Progenitor cell of endocrine pancreas (in vitro differentiated cells): ENCODE measurements around the gene ADGRG4. TPM values are rescaled to one million over a fixed set of nuclear protein-coding genes. Genes with fewer than 3 reads are reported as not detected.

ENCODE experiments used
- DNase-seq: peaks from one replicate; pipeline ENCODE4 v3.0.0; 2021; ENCODE audit warnings: low spot score; ENCODE audit not compliant: unreplicated experiment
- H3K27ac Mint-ChIP-seq: 2 replicates; pipeline ENCODE4 v1.8.0; 2021; ENCODE audit warnings: mild to moderate bottlenecking, moderate library complexity, mixed read lengths
- H3K27me3 Mint-ChIP-seq: 2 replicates; pipeline ENCODE4 v1.8.0; 2021; ENCODE audit warnings: mixed read lengths
- H3K36me3 Mint-ChIP-seq: 2 replicates; pipeline ENCODE4 v1.8.0; 2022; ENCODE audit warnings: mixed read lengths; ENCODE audit not compliant: insufficient read depth
- H3K4me1 Mint-ChIP-seq: 2 replicates; pipeline ENCODE4 v1.8.0; 2021; ENCODE audit warnings: low read depth, mixed read lengths
- H3K4me3 Mint-ChIP-seq: 2 replicates; pipeline ENCODE4 v1.8.0; 2021; ENCODE audit warnings: low read depth, mild to moderate bottlenecking, moderate library complexity, mixed read lengths
- H3K9me3 Mint-ChIP-seq: 2 replicates; pipeline ENCODE4 v1.8.0; 2021; ENCODE audit warnings: low read depth, mixed read lengths
- CTCF ChIP-seq: fragments of 200-600 bp; sonication (generic); IDR thresholded peaks from one replicate; pipeline ENCODE4 v1.5.0; 2021; ENCODE audit warnings: antibody characterized with exemption, mild to moderate bottlenecking; ENCODE audit not compliant: unreplicated experiment
- total RNA-seq: library from RNA; stranded (reverse); gene quantifications from 2 replicates; pipeline ENCODE4 v1.2.1, GENCODE V29; 2021

ADGRG4 gene
- total RNA-seq, 1 donor from 2014 or later: 2.7 TPM

GRCh38 chrX:136318156-136318555 lies 17.4 kb downstream of the ADGRG4 start:
- no peak for TF ChIP-seq CTCF
- Mint-ChIP-seq H3K27me3 (no peaks in the 10 kb centered on the region), H3K4me3 (no peak overlapping the region)

GRCh38 chrX:136318895-136319597 lies 18.3 kb downstream of the ADGRG4 start:
- Mint-ChIP-seq H3K27ac (no peak overlapping the region), H3K36me3 (no peaks in the 10 kb centered on the region), H3K4me3 (no peak overlapping the region), H3K4me1 (no peaks in the 10 kb centered on the region), H3K9me3 (peaks cover 5% of the 10 kb centered on the region), H3K27me3 (no peaks in the 10 kb centered on the region)
- no peak for TF ChIP-seq CTCF
- DNase-seq: no peak

More at GRCh38 chrX:136318156-136318555, 17.4 kb downstream of the ADGRG4 start:
- Mint-ChIP-seq H3K36me3 (no peaks in the 10 kb centered on the region), H3K27ac (no peak overlapping the region), H3K9me3 (peaks cover 5% of the 10 kb centered on the region), H3K4me1 (no peaks in the 10 kb centered on the region)
- DNase-seq: no peak

- H3K4me3 Mint-ChIP-seq: no peak overlapping the region
- H3K27me3 Mint-ChIP-seq: no peaks in the 10 kb centered on the region
- H3K36me3 Mint-ChIP-seq: no peaks in the 10 kb centered on the region
- H3K27ac Mint-ChIP-seq: no peak overlapping the region
- H3K4me1 Mint-ChIP-seq: no peaks in the 10 kb centered on the region
- no peak for TF ChIP-seq CTCF
- peaks cover 5% of the 10 kb centered on the region for H3K9me3 Mint-ChIP-seq
- DNase-seq: no peak
Observed at GRCh38 chrX:136319600-136319999, 18.8 kb downstream of the ADGRG4 start.

- H3K9me3 Mint-ChIP-seq: peaks cover 14% of the 10 kb centered on the region
- H3K27me3 Mint-ChIP-seq: no peaks in the 10 kb centered on the region
- H3K27ac Mint-ChIP-seq: no peak overlapping the region
- no peaks in the 10 kb centered on the region for H3K4me1 Mint-ChIP-seq
- no peak for TF ChIP-seq CTCF
- DNase-seq: no peak
- H3K36me3 Mint-ChIP-seq: no peaks in the 10 kb centered on the region
- no peak overlapping the region for H3K4me3 Mint-ChIP-seq
Observed at GRCh38 chrX:136321532-136321931, 20.8 kb downstream of the ADGRG4 start.

- Mint-ChIP-seq H3K4me1 (no peaks in the 10 kb centered on the region), H3K4me3 (no peak overlapping the region), H3K36me3 (no peaks in the 10 kb centered on the region), H3K27ac (no peak overlapping the region), H3K27me3 (no peaks in the 10 kb centered on the region), H3K9me3 (peaks cover 14% of the 10 kb centered on the region)
- no peak for DNase-seq
- TF ChIP-seq CTCF: no peak
Observed at GRCh38 chrX:136322064-136322463, 21.3 kb downstream of the ADGRG4 start.
